H1 (cell line): ENCODE data around the gene WDFY4. TPM values are rescaled to one million over a fixed set of nuclear protein-coding genes. Genes with fewer than 3 reads are reported as not detected.

Source experiments
- CTCF ChIA-PET: fragments of 300-600 bp; sonication (Branson Sonifier 250); formaldehyde crosslinking; loops from one replicate; lab custom pipeline; 2021; ENCODE audit not compliant: partially characterized antibody; lab: Charles Lee
- POLR2A ChIA-PET: fragments of 300-600 bp; sonication (Branson Sonifier 250); formaldehyde crosslinking; loops from one replicate; lab custom pipeline; 2021; ENCODE audit warnings: inconsistent platforms; ENCODE audit not compliant: partially characterized antibody; lab: Charles Lee
- DNase-seq, 2 experiments: peaks; one replicate each; pipeline versions ENCODE4 v3.0.0 to v3.0.0-alpha.2; 2010 to 2022; ENCODE audit warnings: low spot score in 2 of 2, low read depth in 1 of 2, mixed read lengths in 1 of 2
- FAIRE-seq: peaks from 2 replicates; lab custom pipeline; 2011; peaks lifted over from hg19 to GRCh38; lab: Jason Lieb, UNC
- H2AFZ ChIP-seq: 2 replicates; pipeline ENCODE4 v1.8.1; 2012; ENCODE audit warnings: low read length, inconsistent platforms
- H2AK5ac ChIP-seq: 2 replicates; pipeline ENCODE4 v1.6.1; 2013; ENCODE audit warnings: low read depth, low read length
- H2BK120ac ChIP-seq: replicated peaks from 2 replicates; pipeline ENCODE3; 2013; ENCODE audit warnings: low read depth, low read length, inconsistent platforms
- H2BK12ac ChIP-seq: 2 replicates; pipeline ENCODE4 v1.6.1; 2013; ENCODE audit warnings: low read depth, low read length
- H2BK15ac ChIP-seq: 2 replicates; pipeline ENCODE4 v1.6.1; 2013; ENCODE audit warnings: low read length
- H2BK20ac ChIP-seq: 2 replicates; pipeline ENCODE4 v1.6.1; 2013; ENCODE audit warnings: low read length
- H2BK5ac ChIP-seq: 2 replicates; pipeline ENCODE4 v1.6.1; 2013; ENCODE audit warnings: low read depth, low read length
- H3K14ac ChIP-seq: 2 replicates; pipeline ENCODE4 v1.6.1; 2013; ENCODE audit warnings: inconsistent platforms; ENCODE audit not compliant: insufficient read length
- H3K18ac ChIP-seq: 2 replicates; pipeline ENCODE4 v1.6.1; 2013; ENCODE audit warnings: low read length; ENCODE audit errors: extremely low read depth
- H3K23ac ChIP-seq: 2 replicates; pipeline ENCODE4 v1.6.1; 2013; ENCODE audit warnings: inconsistent platforms; ENCODE audit not compliant: insufficient read length
- H3K23me2 ChIP-seq: 2 replicates; pipeline ENCODE4 v1.6.1; 2013; ENCODE audit warnings: low read depth, low read length
- H3K27ac ChIP-seq: 2 replicates; pipeline ENCODE4 v1.6.1; 2011; ENCODE audit warnings: low read depth, low read length, inconsistent platforms
- H3K27me3 ChIP-seq, 4 experiments: replicated peaks in 1 of 4; 1 replicate in 1 of 4; 2 replicates in 3 of 4; pipeline versions ENCODE4 v1.6.1 to v1.8.1; 2011 to 2013; ENCODE audit warnings: low read length in 3 of 4, mild to moderate bottlenecking in 3 of 4, inconsistent platforms in 2 of 4, mixed read lengths in 2 of 4, moderate library complexity in 1 of 4; ENCODE audit not compliant: control insufficient read depth in 3 of 4, insufficient read depth in 3 of 4; ENCODE audit errors: extremely low read depth in 1 of 4
- H3K36me3 ChIP-seq, 4 experiments: 2 replicates each; pipeline versions ENCODE4 v1.6.1 to v1.8.1; 2011 to 2013; ENCODE audit warnings: mild to moderate bottlenecking in 4 of 4, low read length in 3 of 4, moderate library complexity in 2 of 4, control low read depth in 1 of 4, inconsistent platforms in 1 of 4; ENCODE audit not compliant: insufficient read depth in 4 of 4, control insufficient read depth in 2 of 4
- H3K4ac ChIP-seq: replicated peaks from 2 replicates; pipeline ENCODE3; 2013; ENCODE audit warnings: low read length, low read depth, mixed read lengths, inconsistent platforms; ENCODE audit not compliant: insufficient read length
- H3K4me1 ChIP-seq, 4 experiments: replicated peaks in 1 of 4; 1 replicate in 1 of 4; 2 replicates in 3 of 4; pipeline versions ENCODE4 v1.6.1 to v1.8.1; 2011 to 2013; ENCODE audit warnings: low read length in 3 of 4, inconsistent platforms in 2 of 4, mixed read lengths in 1 of 4; ENCODE audit not compliant: insufficient read depth in 4 of 4, control insufficient read depth in 3 of 4
- H3K4me2 ChIP-seq, 2 experiments: 2 replicates each; pipeline versions ENCODE4 v1.6.1 to v1.8.1; 2011 to 2013; ENCODE audit warnings: low read depth in 2 of 2, low read length in 2 of 2, control low read depth in 1 of 2, inconsistent platforms in 1 of 2, mild to moderate bottlenecking in 1 of 2; ENCODE audit not compliant: insufficient read depth in 1 of 2
- H3K4me3 ChIP-seq, 4 experiments: fragments of 200-600, 300-600 bp in 1 of 4; sonication (generic), shearing (Covaris generic), sonication (Bioruptor Twin) in 1 of 4; 2 replicates each; pipeline versions ENCODE4 v1.5.1 to v1.8.1; 2011 to 2016; ENCODE audit warnings: low read length in 4 of 4, low read depth in 3 of 4, control low read depth in 2 of 4, inconsistent platforms in 2 of 4, mild to moderate bottlenecking in 2 of 4, mixed read lengths in 1 of 4, moderate library complexity in 1 of 4; ENCODE audit not compliant: insufficient read depth in 2 of 4; ENCODE audit errors: extremely low read depth in 1 of 4
- H3K56ac ChIP-seq: replicated peaks from 2 replicates; pipeline ENCODE3; 2013; ENCODE audit warnings: low read depth, mild to moderate bottlenecking, mixed read lengths, low read length, inconsistent platforms; ENCODE audit not compliant: insufficient read length
- H3K79me1 ChIP-seq: 2 replicates; pipeline ENCODE4 v1.6.1; 2013; ENCODE audit warnings: low read depth, low read length, control low read depth
- H3K79me2 ChIP-seq, 2 experiments: 2 replicates each; pipeline versions ENCODE4 v1.6.1 to v1.8.1; 2012 to 2013; ENCODE audit warnings: low read length in 2 of 2, mild to moderate bottlenecking in 2 of 2, inconsistent platforms in 1 of 2; ENCODE audit not compliant: insufficient read depth in 2 of 2, control insufficient read depth in 1 of 2
- H3K9ac ChIP-seq, 4 experiments: replicated peaks in 1 of 4; 1 replicate in 1 of 4; 2 replicates in 3 of 4; pipeline versions ENCODE4 v1.6.1 to v1.8.1; 2011 to 2013; ENCODE audit warnings: low read depth in 3 of 4, low read length in 3 of 4, control low read depth in 2 of 4, mild to moderate bottlenecking in 2 of 4, moderate library complexity in 2 of 4, inconsistent platforms in 1 of 4; ENCODE audit errors: extremely low read depth in 1 of 4
- H3K9me3 ChIP-seq, 2 experiments: 2 replicates each; pipeline versions ENCODE4 v1.6.1 to v1.8.1; 2012 to 2013; ENCODE audit warnings: mild to moderate bottlenecking in 2 of 2, moderate library complexity in 2 of 2, control low read depth in 1 of 2, inconsistent platforms in 1 of 2, low read depth in 1 of 2, low read length in 1 of 2, mixed read lengths in 1 of 2; ENCODE audit not compliant: insufficient read depth in 2 of 2
- H4K20me1 ChIP-seq, 2 experiments: replicated peaks in 1 of 2; 2 replicates each; pipeline versions ENCODE3 to v1.8.1; 2011 to 2013; ENCODE audit warnings: inconsistent platforms in 2 of 2, low read length in 2 of 2, mild to moderate bottlenecking in 1 of 2; ENCODE audit not compliant: insufficient read depth in 2 of 2, control insufficient read depth in 1 of 2
- H4K5ac ChIP-seq: 2 replicates; pipeline ENCODE4 v1.6.1; 2013; ENCODE audit warnings: low read length, low read depth, mixed read lengths, inconsistent platforms; ENCODE audit not compliant: insufficient read length
- H4K8ac ChIP-seq: 2 replicates; pipeline ENCODE4 v1.8.0; 2013; ENCODE audit warnings: mild to moderate bottlenecking, moderate library complexity, low read length, inconsistent platforms; ENCODE audit not compliant: insufficient read depth; ENCODE audit errors: extremely low read depth
- H4K91ac ChIP-seq: replicated peaks from 2 replicates; pipeline ENCODE3; 2013; ENCODE audit warnings: low read length, mixed read lengths, inconsistent platforms; ENCODE audit not compliant: insufficient read length
- CHD2 ChIP-seq: IDR thresholded peaks from 2 replicates; pipeline ENCODE4 v1.6.1; 2012; ENCODE audit warnings: low read length, improper control_type of control experiment
- RAD21 ChIP-seq, 2 experiments: IDR thresholded peaks in 1 of 2; conservative IDR thresholded peaks in 1 of 2; 2 replicates each; pipeline ENCODE4 v1.6.1; 2011; ENCODE audit warnings: low read depth in 2 of 2, low read length in 2 of 2, improper control_type of control experiment in 1 of 2, inconsistent platforms in 1 of 2, mild to moderate bottlenecking in 1 of 2, moderate library complexity in 1 of 2
- WGBS, 2 experiments: shearing (Covaris generic) in 1 of 2; methylation state at CpG; one replicate each; pipeline versions ENCODE4 v1.1.6 to v1.1.7; 2013 to 2015; ENCODE audit warnings: low lambda C conversion rate in 2 of 2, mixed read lengths in 2 of 2, inconsistent platforms in 1 of 2, low coverage in 1 of 2, missing lambda C conversion rate in 1 of 2; ENCODE audit not compliant: insufficient replicate concordance in 2 of 2, insufficient coverage in 1 of 2, insufficient read length in 1 of 2; ENCODE audit errors: extremely low coverage in 1 of 2, missing lambda C conversion rate in 1 of 2; 5-methylcytosine and 5-hydroxymethylcytosine counted together
- polyA plus RNA-seq, 7 experiments: library from polyadenylated mRNA; depleted of rRNA in 3 of 7; stranded (reverse) in 5 of 7; unstranded in 2 of 7; fragments of >200 nt in 5 of 7; fragments of 200-250 nt in 2 of 7; gene quantifications; 1 replicate in 5 of 7; 2 replicates in 1 of 7; 4 replicates in 1 of 7; pipeline versions ENCODE4 v1.2.1 to v1.2.3, GENCODE V29; 2011 to 2013; ENCODE audit warnings: missing spikeins in 2 of 7, mixed read lengths in 2 of 7
- total RNA-seq: library from RNA; stranded (reverse); fragmentation: NEBNext Ultra II Directional; extraction: Animal tissue kit (Norgen Biotek cat#: 25700); gene quantifications from 2 replicates; pipeline ENCODE4 v1.2.1, GENCODE V29; 2021
- TF ChIP-seq, protein P1 (sequence below): IDR thresholded peaks from 2 replicates; pipeline ENCODE4 v1.6.1; 2011; ENCODE audit warnings: low read length, improper control_type of control experiment

Gene WDFY4
- total and polyA plus RNA-seq, 2 of the 8 experiments (the other 6 are each of a cell fraction or from before 2014, with no cell fraction given), result not detected

DNA sequence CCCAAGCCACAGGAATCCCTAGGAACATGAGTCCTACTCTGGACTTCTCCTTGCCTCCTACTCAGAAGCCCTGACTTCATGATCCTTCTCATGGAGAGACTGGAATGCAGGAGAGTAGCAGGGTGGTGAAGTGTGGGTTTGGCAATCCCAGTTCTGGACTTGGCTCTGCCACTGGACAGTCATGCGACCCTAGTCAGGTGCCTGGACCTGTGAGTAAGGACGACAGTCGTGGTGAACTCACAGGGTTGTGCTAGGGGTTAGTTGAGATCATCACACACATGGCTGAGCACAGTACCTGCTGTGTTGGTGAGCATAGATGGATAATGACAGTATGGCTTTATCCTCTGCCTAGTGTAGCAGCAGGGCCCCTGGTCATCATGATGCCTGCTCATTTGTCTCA lies 137.0 kb downstream of the WDFY4 start:
- Histone ChIP-seq H3K23me2 (no peaks in the 10 kb centered on the region), H3K4me1 (no peaks in the 10 kb centered on the region), H3K18ac (no peak overlapping the region), H4K5ac (no peak overlapping the region), H4K91ac (no peak overlapping the region), H3K56ac (no peak overlapping the region), H3K4ac (no peak overlapping the region), H2BK12ac (no peak overlapping the region), H3K27me3 (no peaks in the 10 kb centered on the region), H3K79me2 (no peaks in the 10 kb centered on the region), H3K36me3 (no peaks in the 10 kb centered on the region), H2AFZ (no peak overlapping the region), H3K23ac (no peak overlapping the region), H3K9me3 (no peaks in the 10 kb centered on the region), H3K14ac (no peak overlapping the region), H2BK20ac (no peak overlapping the region), H4K20me1 (no peaks in the 10 kb centered on the region), H3K4me3 (no peak overlapping the region), H2BK120ac (no peak overlapping the region), H2AK5ac (no peak overlapping the region), H3K9ac (no peak overlapping the region), H3K27ac (no peak overlapping the region), H4K8ac (no peak overlapping the region), H3K4me2 (no peak overlapping the region), H2BK5ac (no peak overlapping the region), H3K79me1 (no peaks in the 10 kb centered on the region), H2BK15ac (no peak overlapping the region)
- 73% methylated on average over 3 of the region's 3 CpGs; no CpG with 5 or more reads in 1 of the 2 experiments for WGBS, 2 experiments
- DNase-seq (no peak), FAIRE-seq (no peak)
- ChIA-PET POLR2A (no interaction called here), CTCF (no interaction called here)
- TF ChIP-seq CHD2 (no peak), RAD21 (IDR thresholded peaks at IDR 0.05 in 1 of 2, conservative IDR thresholded peaks at IDR 0.05 in 1 of 2; ENCODE audit: low read depth in 2 of 2, low read length in 2 of 2) (no peak)
- TF ChIP-seq, protein P1, sequence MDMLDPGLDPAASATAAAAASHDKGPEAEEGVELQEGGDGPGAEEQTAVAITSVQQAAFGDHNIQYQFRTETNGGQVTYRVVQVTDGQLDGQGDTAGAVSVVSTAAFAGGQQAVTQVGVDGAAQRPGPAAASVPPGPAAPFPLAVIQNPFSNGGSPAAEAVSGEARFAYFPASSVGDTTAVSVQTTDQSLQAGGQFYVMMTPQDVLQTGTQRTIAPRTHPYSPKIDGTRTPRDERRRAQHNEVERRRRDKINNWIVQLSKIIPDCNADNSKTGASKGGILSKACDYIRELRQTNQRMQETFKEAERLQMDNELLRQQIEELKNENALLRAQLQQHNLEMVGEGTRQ, result no peak
